B cell (primary cell): ENCODE data around the gene DAAM2. TPM values are rescaled to one million over a fixed set of nuclear protein-coding genes. Genes with fewer than 3 reads are reported as not detected.

Experiments used
- ATAC-seq: fragments of 200-7000 bp; cut with Tn5 transposase; one replicate; pipeline ENCODE4 v1.10.0; 2021; ENCODE audit warnings: low read depth, mild to moderate bottlenecking, moderate number of reproducible peaks, moderate library complexity
- CTCF ChIA-PET: fragments of 350-600 bp; sonication (Branson Sonifier 250); formaldehyde crosslinking; loops from one replicate; lab custom pipeline; 2021; ENCODE audit warnings: antibody characterized with exemption, inconsistent platforms; lab: Charles Lee
- POLR2A ChIA-PET: fragments of 350-600 bp; sonication (Branson Sonifier 250); formaldehyde crosslinking; loops from one replicate; lab custom pipeline; 2021; ENCODE audit warnings: antibody characterized with exemption; lab: Charles Lee
- DNase-seq: peaks from one replicate; pipeline ENCODE4 v3.0.0; 2013
- H2AFZ ChIP-seq: 2 replicates; pipeline ENCODE4 v1.6.1; 2012; ENCODE audit warnings: mild to moderate bottlenecking, low read depth, low read length; ENCODE audit not compliant: insufficient read depth, poor library complexity, severe bottlenecking
- H3K27ac ChIP-seq, 2 donors: 1 replicate in 1 of 2; 2 replicates in 1 of 2; pipeline ENCODE4 v1.5.1; 2012 to 2013; ENCODE audit warnings: low read length in 2 of 2, mild to moderate bottlenecking in 2 of 2, moderate library complexity in 1 of 2
- H3K27me3 ChIP-seq, 4 experiments: fragments of 200-600 bp in 1 of 4; sonication (generic) in 1 of 4; replicated peaks in 1 of 4; 1 replicate in 2 of 4; 2 replicates in 2 of 4; pipeline versions ENCODE4 v1.6.1 to v1.7.0; 2013 to 2016; ENCODE audit warnings: low read length in 3 of 4, mild to moderate bottlenecking in 2 of 4, mixed read lengths in 1 of 4, moderate library complexity in 1 of 4; ENCODE audit not compliant: insufficient read depth in 4 of 4, control insufficient read depth in 3 of 4; ENCODE audit errors: control extremely low read depth in 1 of 4
- H3K36me3 ChIP-seq, 2 experiments: replicated peaks in 1 of 2; 1 replicate in 1 of 2; 2 replicates in 1 of 2; pipeline versions ENCODE4 v1.6.1 to v1.7.1; 2013; ENCODE audit warnings: low read length in 1 of 2; ENCODE audit not compliant: insufficient read depth in 2 of 2, control insufficient read depth in 1 of 2; ENCODE audit errors: control extremely low read depth in 1 of 2, extremely low read depth in 1 of 2
- H3K4me1 ChIP-seq, 2 donors: fragments of 200-600 bp in 1 of 2; sonication (generic) in 1 of 2; 1 replicate in 1 of 2; 2 replicates in 1 of 2; pipeline versions ENCODE4 v1.5.1 to v1.6.1; 2013 to 2017; ENCODE audit warnings: low read length in 2 of 2; ENCODE audit not compliant: control insufficient read depth in 2 of 2, insufficient read depth in 2 of 2
- H3K4me2 ChIP-seq: replicated peaks from 2 replicates; pipeline ENCODE3; 2012; ENCODE audit warnings: mild to moderate bottlenecking, low read depth, low read length; ENCODE audit not compliant: poor library complexity, severe bottlenecking
- H3K4me3 ChIP-seq, 5 experiments: fragments of 200-600 bp in 1 of 5; sonication (generic) in 1 of 5; 1 replicate in 3 of 5; 2 replicates in 2 of 5; pipeline versions ENCODE4 v1.5.1 to v1.7.0; 2011 to 2016; ENCODE audit warnings: low read length in 4 of 5, mild to moderate bottlenecking in 4 of 5, low read depth in 2 of 5, control low read depth in 1 of 5, moderate library complexity in 1 of 5; ENCODE audit not compliant: insufficient read depth in 1 of 5; ENCODE audit errors: control extremely low read depth in 1 of 5, extremely low read depth in 1 of 5
- H3K79me2 ChIP-seq: fragments of 200-600 bp; sonication (generic); one replicate; pipeline ENCODE4 v1.6.0; 2016; ENCODE audit warnings: low read length; ENCODE audit not compliant: control insufficient read depth, insufficient read depth
- H3K9ac ChIP-seq: fragments of 200-600 bp; sonication (generic); 2 replicates; pipeline ENCODE4 v1.6.1; 2017; ENCODE audit warnings: mild to moderate bottlenecking, low read length, moderate library complexity
- H3K9me3 ChIP-seq, 3 donors: one replicate each; pipeline versions ENCODE4 v1.6.1 to v1.7.1; 2013; ENCODE audit warnings: low read length in 2 of 3; ENCODE audit not compliant: control insufficient read depth in 2 of 3, insufficient read depth in 1 of 3; ENCODE audit errors: control extremely low read depth in 1 of 3
- H4K20me1 ChIP-seq: 2 replicates; pipeline ENCODE4 v1.6.0; 2012; ENCODE audit warnings: mild to moderate bottlenecking, low read length; ENCODE audit not compliant: insufficient read depth, control insufficient read depth, poor library complexity, severe bottlenecking
- H3K27ac Mint-ChIP-seq: one replicate; pipeline ENCODE4 v1.8.0; 2021; ENCODE audit warnings: mixed read lengths
- H3K27me3 Mint-ChIP-seq: one replicate; pipeline ENCODE4 v1.8.0; 2021; ENCODE audit warnings: mixed read lengths
- H3K4me1 Mint-ChIP-seq: one replicate; pipeline ENCODE4 v1.8.0; 2021; ENCODE audit warnings: mixed read lengths
- H3K4me3 Mint-ChIP-seq: one replicate; pipeline ENCODE4 v1.8.0; 2021; ENCODE audit warnings: mixed read lengths
- H3K9me3 Mint-ChIP-seq: one replicate; pipeline ENCODE4 v1.8.0; 2022; ENCODE audit warnings: mixed read lengths; ENCODE audit not compliant: insufficient read depth
- EZH2 ChIP-seq: IDR thresholded peaks from 2 replicates; pipeline ENCODE4 v1.6.1; 2012; ENCODE audit warnings: borderline replicate concordance, low read depth, mild to moderate bottlenecking, moderate library complexity, low read length; ENCODE audit not compliant: insufficient read depth, poor library complexity, severe bottlenecking
- WGBS: methylation state at CpG from one replicate; pipeline ENCODE4 v1.1.5; 2013; ENCODE audit warnings: missing lambda C conversion rate; ENCODE audit not compliant: insufficient coverage; 5-methylcytosine and 5-hydroxymethylcytosine counted together
- intact Hi-C: fragments of 100-400 bp; cut with micrococcal nuclease; formaldehyde crosslinking; loops from one replicate; pipeline ENCODE4 v1.10.0; 2022
- polyA plus RNA-seq: library from polyadenylated mRNA; depleted of rRNA; stranded (reverse); fragments of >200 nt; gene quantifications from 2 replicates; pipeline ENCODE4 v1.2.3, GENCODE V29; 2012
- total RNA-seq, 2 donors: library from RNA; stranded (reverse); fragments of 120-200 nt in 1 of 2; gene quantifications; 1 replicate in 1 of 2; 2 replicates in 1 of 2; pipeline versions ENCODE4 v1.2.3 to v1.2.4, GENCODE V29; 2013 to 2022
- TF ChIP-seq, protein P1 (sequence below): fragments of 200-600 bp; IDR thresholded peaks from one replicate; pipeline ENCODE4 v1.8.0; 2022; ENCODE audit warnings: antibody characterized with exemption, mild to moderate bottlenecking

Gene DAAM2
- total and polyA plus RNA-seq, 2 donors (not counting 1 experiment from before 2014, with no cell fraction given), result not detected

DNA sequence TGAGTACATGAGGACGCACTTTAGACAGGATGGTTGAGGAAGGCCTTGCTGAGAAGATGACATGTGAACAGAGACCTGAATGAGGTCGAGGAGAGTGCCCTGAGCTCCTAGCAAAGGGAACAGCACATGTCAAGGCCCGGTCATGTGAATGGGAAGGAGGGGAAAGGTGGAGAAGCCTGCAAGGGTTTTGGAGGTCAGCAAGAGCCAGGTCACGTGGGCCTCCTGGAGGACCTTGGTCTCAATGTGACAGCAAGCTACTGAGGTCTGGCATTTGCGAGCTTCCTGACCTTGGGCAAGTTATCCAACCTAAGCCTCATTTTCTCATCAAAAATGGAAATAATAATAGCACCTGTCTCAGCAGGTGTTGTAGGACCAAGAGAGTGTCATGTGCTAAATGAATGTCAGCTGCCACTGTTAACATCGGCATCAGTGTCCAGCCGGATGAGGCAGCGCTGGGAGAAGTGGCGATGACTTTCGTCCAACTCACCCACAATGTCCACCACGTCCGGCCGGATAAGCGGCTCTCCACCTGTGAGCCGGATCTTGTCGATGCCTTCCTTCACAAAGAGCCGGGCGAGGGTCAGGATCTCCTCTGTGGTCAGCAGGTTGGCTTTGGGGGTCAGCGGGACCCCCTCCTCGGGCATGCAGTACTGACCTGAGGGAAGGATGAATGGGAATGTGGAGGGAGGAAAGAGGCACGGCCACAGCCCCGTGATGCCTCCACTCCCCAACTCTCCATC, 133.2 kb downstream of the DAAM2 start:
- POLR2A ChIA-PET, result no interaction called here
- Histone ChIP-seq H3K4me3 (no peak overlapping the region), H3K4me2 (no peak overlapping the region), H3K36me3 (no peaks in the 10 kb centered on the region), H3K9me3 (peaks cover 0 to 19% (median 0%) of the 10 kb centered on the region in 3 donors), H4K20me1 (no peaks in the 10 kb centered on the region), H2AFZ (no peak overlapping the region), H3K79me2 (no peaks in the 10 kb centered on the region), H3K27me3 (no peaks in the 10 kb centered on the region), H3K9ac (no peak overlapping the region), H3K27ac (no peak overlapping the region), H3K4me1 (no peaks in the 10 kb centered on the region)
- CTCF ChIA-PET, result no interaction called here
- no peaks in the 10 kb centered on the region for H3K4me1 Mint-ChIP-seq
- ATAC-seq, result no peak
- DNase-seq, result no peak
- H3K4me3 Mint-ChIP-seq, result no peak overlapping the region
- H3K27me3 Mint-ChIP-seq, result no peaks in the 10 kb centered on the region
- intact Hi-C loops, result no loop called here
- H3K27ac Mint-ChIP-seq, result no peak overlapping the region
- WGBS, result 94% methylated on average over 17 of the region's 22 CpGs
- no peak for TF ChIP-seq EZH2
- TF ChIP-seq, protein P1, sequence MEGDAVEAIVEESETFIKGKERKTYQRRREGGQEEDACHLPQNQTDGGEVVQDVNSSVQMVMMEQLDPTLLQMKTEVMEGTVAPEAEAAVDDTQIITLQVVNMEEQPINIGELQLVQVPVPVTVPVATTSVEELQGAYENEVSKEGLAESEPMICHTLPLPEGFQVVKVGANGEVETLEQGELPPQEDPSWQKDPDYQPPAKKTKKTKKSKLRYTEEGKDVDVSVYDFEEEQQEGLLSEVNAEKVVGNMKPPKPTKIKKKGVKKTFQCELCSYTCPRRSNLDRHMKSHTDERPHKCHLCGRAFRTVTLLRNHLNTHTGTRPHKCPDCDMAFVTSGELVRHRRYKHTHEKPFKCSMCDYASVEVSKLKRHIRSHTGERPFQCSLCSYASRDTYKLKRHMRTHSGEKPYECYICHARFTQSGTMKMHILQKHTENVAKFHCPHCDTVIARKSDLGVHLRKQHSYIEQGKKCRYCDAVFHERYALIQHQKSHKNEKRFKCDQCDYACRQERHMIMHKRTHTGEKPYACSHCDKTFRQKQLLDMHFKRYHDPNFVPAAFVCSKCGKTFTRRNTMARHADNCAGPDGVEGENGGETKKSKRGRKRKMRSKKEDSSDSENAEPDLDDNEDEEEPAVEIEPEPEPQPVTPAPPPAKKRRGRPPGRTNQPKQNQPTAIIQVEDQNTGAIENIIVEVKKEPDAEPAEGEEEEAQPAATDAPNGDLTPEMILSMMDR, result no peak
- no peaks in the 10 kb centered on the region for H3K9me3 Mint-ChIP-seq

DNA sequence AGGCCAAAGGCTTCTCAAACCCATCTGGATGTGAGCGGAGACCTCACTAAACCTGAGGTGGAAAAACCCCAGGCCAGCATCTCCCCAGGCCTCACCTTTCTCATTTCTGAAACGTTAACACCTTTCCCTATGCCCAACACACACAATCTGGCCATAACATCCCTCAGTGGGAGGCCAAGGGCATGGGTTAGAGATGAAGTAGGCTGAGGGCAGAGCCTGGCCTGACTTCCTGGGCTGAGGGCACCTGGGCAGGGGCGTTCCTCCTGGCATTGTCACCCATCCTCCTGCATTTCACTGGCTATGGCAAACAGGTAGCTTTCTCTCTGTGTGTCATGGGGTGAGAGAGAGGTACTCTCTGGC, 133.7 kb downstream of the DAAM2 start:
- H4K20me1 ChIP-seq, result no peaks in the 10 kb centered on the region
- TF ChIP-seq, protein P1, result no peak
- TF ChIP-seq EZH2, result no peak
- H3K4me2 ChIP-seq, result no peak overlapping the region
- H3K9ac ChIP-seq, result no peak overlapping the region
- ChIA-PET POLR2A (no interaction called here), CTCF (no interaction called here)
- no peaks in the 10 kb centered on the region for H3K4me1 Mint-ChIP-seq
- DNase-seq, result no peak
- H3K4me3 ChIP-seq, result no peak overlapping the region
- ATAC-seq, result no peak
- no peaks in the 10 kb centered on the region for H3K27me3 ChIP-seq
- no peak overlapping the region for H3K27ac ChIP-seq
- no peaks in the 10 kb centered on the region for H3K4me1 ChIP-seq
- no CpG with 5 or more reads among the region's 3 CpGs for WGBS
- intact Hi-C loops, result no loop called here
- no peaks in the 10 kb centered on the region for H3K79me2 ChIP-seq
- H3K27me3 Mint-ChIP-seq, result no peaks in the 10 kb centered on the region
- no peaks in the 10 kb centered on the region for H3K9me3 Mint-ChIP-seq
- no peak overlapping the region for H2AFZ ChIP-seq
- H3K27ac Mint-ChIP-seq, result no peak overlapping the region
- no peaks in the 10 kb centered on the region for H3K36me3 ChIP-seq
- H3K9me3 ChIP-seq, result peaks cover 0 to 17% (median 0%) of the 10 kb centered on the region in 3 donors
- H3K4me3 Mint-ChIP-seq, result no peak overlapping the region
